ENCODE results near the gene GJA4. TPM values are rescaled to one million over a fixed set of nuclear protein-coding genes. Genes with fewer than 3 reads are reported as not detected.

Gene GJA4
- total RNA-seq, 1 experiment from 2014 or later: not detected

DNA sequence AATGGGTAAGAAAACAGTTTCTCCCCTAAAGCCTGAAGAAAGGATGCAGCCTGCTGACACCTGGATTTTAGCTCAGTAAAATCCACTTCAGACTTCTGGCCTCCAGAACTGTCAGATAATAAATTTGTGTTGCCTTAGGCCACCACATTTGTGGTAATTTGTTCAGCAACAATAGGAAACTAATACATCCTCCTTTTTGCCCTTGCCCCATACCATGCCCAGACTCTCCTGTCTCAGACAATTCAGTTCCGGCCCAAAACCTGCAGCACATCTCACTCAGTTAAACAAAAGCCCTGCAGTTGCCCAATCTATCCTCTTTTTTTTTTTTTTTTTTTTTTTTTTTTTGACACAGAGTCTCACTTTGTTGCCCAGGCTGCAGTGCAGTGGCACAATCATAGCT is 40.9 kb downstream of the GJA4 start:
- Histone ChIP-seq H3K36me3 (ENCODE audit: control insufficient read depth in 1 of 2, insufficient read depth in 2 of 2, low read length in 2 of 2) (no peaks in the 10 kb centered on the region), H3K9me3 (ENCODE audit: control insufficient read depth in 1 of 2, insufficient read depth in 1 of 2, low read depth in 1 of 2, low read length in 2 of 2) (no peaks in the 10 kb centered on the region), H4K20me1 (ENCODE audit: insufficient read depth) (no peaks in the 10 kb centered on the region), H3K79me2 (ENCODE audit: insufficient read depth, low read length) (no peaks in the 10 kb centered on the region), H3K9ac (ENCODE audit: low read length) (no peak overlapping the region), H3K9me2 (ENCODE audit: insufficient read depth) (no peaks in the 10 kb centered on the region), H3K27ac (ENCODE audit: low read depth, low read length) (no peak overlapping the region), H3K4me1 (ENCODE audit: control insufficient read depth in 1 of 2, insufficient read depth in 2 of 2, low read length in 2 of 2) (no peaks in the 10 kb centered on the region), H2AFZ (ENCODE audit: low read depth, low read length, poor library complexity, severe bottlenecking) (no peak overlapping the region), H3K4me2 (ENCODE audit: low read length) (no peak overlapping the region), H3K4me3 (replicated peaks in 1 of 2; ENCODE audit: low read depth in 1 of 2, low read length in 2 of 2) (no peak overlapping the region), H3K27me3 (ENCODE audit: insufficient read depth, low read length) (no peaks in the 10 kb centered on the region)
- RAD21 ChIA-PET (ENCODE audit: low non-redundant PET in 1 of 2, low total read pairs in 2 of 2, uncharacterized antibody in 2 of 2, unreplicated experiment in 2 of 2): no interaction called here
- intact Hi-C loops (cut with micrococcal nuclease): no loop called here
- TF ChIP-seq EGR1 (IDR thresholded peaks at IDR 0.05; ENCODE audit: low read depth) (no peak), TCF7L2 (IDR thresholded peaks at IDR 0.05; ENCODE audit: borderline replicate concordance, extremely low read depth, insufficient read depth, insufficient read length) (no peak), RAD21 (IDR thresholded peaks at IDR 0.05; ENCODE audit: low read depth) (no peak), EZH2phosphoT487 (IDR thresholded peaks at IDR 0.05; ENCODE audit: borderline replicate concordance) (no peak), FOSL1 (IDR thresholded peaks at IDR 0.05; ENCODE audit: low read depth) (no peak), SP1 (IDR thresholded peaks at IDR 0.05; ENCODE audit: low read depth) (no peak), POLR2AphosphoS5 (IDR thresholded peaks at IDR 0.05; ENCODE audit: low read depth, low read length) (no peak), POLR2A (IDR thresholded peaks at IDR 0.05; ENCODE audit: borderline replicate concordance, extremely low read depth, insufficient read depth, insufficient read length) (no peak), EZH2 (IDR thresholded peaks at IDR 0.05) (no peak), ELF1 (IDR thresholded peaks at IDR 0.05; ENCODE audit: borderline replicate concordance, low read depth) (no peak), ZFX (IDR thresholded peaks at IDR 0.05) (no peak), ZNF274 (IDR thresholded peaks at IDR 0.05; ENCODE audit: low read depth, low read length) (no peak), CBX3 (IDR thresholded peaks at IDR 0.05; ENCODE audit: low read depth) (no peak)
- TF ChIP-seq, protein P1, sequence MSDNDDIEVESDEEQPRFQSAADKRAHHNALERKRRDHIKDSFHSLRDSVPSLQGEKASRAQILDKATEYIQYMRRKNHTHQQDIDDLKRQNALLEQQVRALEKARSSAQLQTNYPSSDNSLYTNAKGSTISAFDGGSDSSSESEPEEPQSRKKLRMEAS (IDR thresholded peaks at IDR 0.05): no peak
- TF ChIP-seq, protein P2, sequence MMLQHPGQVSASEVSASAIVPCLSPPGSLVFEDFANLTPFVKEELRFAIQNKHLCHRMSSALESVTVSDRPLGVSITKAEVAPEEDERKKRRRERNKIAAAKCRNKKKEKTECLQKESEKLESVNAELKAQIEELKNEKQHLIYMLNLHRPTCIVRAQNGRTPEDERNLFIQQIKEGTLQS (IDR thresholded peaks at IDR 0.05): no peak
- TF ChIP-seq, protein P3, sequence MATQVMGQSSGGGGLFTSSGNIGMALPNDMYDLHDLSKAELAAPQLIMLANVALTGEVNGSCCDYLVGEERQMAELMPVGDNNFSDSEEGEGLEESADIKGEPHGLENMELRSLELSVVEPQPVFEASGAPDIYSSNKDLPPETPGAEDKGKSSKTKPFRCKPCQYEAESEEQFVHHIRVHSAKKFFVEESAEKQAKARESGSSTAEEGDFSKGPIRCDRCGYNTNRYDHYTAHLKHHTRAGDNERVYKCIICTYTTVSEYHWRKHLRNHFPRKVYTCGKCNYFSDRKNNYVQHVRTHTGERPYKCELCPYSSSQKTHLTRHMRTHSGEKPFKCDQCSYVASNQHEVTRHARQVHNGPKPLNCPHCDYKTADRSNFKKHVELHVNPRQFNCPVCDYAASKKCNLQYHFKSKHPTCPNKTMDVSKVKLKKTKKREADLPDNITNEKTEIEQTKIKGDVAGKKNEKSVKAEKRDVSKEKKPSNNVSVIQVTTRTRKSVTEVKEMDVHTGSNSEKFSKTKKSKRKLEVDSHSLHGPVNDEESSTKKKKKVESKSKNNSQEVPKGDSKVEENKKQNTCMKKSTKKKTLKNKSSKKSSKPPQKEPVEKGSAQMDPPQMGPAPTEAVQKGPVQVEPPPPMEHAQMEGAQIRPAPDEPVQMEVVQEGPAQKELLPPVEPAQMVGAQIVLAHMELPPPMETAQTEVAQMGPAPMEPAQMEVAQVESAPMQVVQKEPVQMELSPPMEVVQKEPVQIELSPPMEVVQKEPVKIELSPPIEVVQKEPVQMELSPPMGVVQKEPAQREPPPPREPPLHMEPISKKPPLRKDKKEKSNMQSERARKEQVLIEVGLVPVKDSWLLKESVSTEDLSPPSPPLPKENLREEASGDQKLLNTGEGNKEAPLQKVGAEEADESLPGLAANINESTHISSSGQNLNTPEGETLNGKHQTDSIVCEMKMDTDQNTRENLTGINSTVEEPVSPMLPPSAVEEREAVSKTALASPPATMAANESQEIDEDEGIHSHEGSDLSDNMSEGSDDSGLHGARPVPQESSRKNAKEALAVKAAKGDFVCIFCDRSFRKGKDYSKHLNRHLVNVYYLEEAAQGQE (IDR thresholded peaks at IDR 0.05; ENCODE audit: low read depth): no peak
- TF ChIP-seq, protein P4, sequence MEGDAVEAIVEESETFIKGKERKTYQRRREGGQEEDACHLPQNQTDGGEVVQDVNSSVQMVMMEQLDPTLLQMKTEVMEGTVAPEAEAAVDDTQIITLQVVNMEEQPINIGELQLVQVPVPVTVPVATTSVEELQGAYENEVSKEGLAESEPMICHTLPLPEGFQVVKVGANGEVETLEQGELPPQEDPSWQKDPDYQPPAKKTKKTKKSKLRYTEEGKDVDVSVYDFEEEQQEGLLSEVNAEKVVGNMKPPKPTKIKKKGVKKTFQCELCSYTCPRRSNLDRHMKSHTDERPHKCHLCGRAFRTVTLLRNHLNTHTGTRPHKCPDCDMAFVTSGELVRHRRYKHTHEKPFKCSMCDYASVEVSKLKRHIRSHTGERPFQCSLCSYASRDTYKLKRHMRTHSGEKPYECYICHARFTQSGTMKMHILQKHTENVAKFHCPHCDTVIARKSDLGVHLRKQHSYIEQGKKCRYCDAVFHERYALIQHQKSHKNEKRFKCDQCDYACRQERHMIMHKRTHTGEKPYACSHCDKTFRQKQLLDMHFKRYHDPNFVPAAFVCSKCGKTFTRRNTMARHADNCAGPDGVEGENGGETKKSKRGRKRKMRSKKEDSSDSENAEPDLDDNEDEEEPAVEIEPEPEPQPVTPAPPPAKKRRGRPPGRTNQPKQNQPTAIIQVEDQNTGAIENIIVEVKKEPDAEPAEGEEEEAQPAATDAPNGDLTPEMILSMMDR (IDR thresholded peaks at IDR 0.05 in 2 of 3, conservative IDR thresholded peaks at IDR 0.05 in 1 of 3; ENCODE audit: borderline replicate concordance in 1 of 3, insufficient read depth in 1 of 3, low read depth in 2 of 3, low read length in 2 of 3): no peak
- ATAC-seq (no peak), DNase-seq (ENCODE audit: low read depth, low spot score) (no peak)
- CTCF ChIA-PET: no interaction called here
- POLR2A ChIA-PET: interaction anchor here (0.7 kb wide), 1 partner anchor 1987 kb away, joined by 4 read pairs; no protein-coding TSS in a partner anchor
- BruUV-seq (replicated peaks): no TSS peak
